A549 (cell line): ENCODE results near the gene ZBTB45.

ENCODE experiments used
- FOSB ChIP-seq: fragments of 250-450 bp; sonication (Bioruptor Pico); IDR thresholded peaks from 2 replicates; pipeline ENCODE4 v1.5.0; 2020; ENCODE audit warnings: mild to moderate bottlenecking, moderate library complexity
- MAX ChIP-seq: IDR thresholded peaks from 2 replicates; pipeline ENCODE4 v1.6.1; 2012
- NFE2L2 ChIP-seq: fragments of 150-350 bp; conservative IDR thresholded peaks from 2 replicates; pipeline ENCODE4 v1.6.1; 2014; ENCODE audit warnings: low read length
- TF ChIP-seq, protein P1 (sequence below): fragments of >200 bp; sonication (Bioruptor Twin); formaldehyde crosslinking; IDR thresholded peaks from 3 replicates; pipeline ENCODE4 v1.5.1; 2016

GRCh38 chr19:58498316-58499020 is 21.1 kb downstream of the ZBTB45 start:
- TF ChIP-seq, protein P1, sequence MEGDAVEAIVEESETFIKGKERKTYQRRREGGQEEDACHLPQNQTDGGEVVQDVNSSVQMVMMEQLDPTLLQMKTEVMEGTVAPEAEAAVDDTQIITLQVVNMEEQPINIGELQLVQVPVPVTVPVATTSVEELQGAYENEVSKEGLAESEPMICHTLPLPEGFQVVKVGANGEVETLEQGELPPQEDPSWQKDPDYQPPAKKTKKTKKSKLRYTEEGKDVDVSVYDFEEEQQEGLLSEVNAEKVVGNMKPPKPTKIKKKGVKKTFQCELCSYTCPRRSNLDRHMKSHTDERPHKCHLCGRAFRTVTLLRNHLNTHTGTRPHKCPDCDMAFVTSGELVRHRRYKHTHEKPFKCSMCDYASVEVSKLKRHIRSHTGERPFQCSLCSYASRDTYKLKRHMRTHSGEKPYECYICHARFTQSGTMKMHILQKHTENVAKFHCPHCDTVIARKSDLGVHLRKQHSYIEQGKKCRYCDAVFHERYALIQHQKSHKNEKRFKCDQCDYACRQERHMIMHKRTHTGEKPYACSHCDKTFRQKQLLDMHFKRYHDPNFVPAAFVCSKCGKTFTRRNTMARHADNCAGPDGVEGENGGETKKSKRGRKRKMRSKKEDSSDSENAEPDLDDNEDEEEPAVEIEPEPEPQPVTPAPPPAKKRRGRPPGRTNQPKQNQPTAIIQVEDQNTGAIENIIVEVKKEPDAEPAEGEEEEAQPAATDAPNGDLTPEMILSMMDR, result no peak
- TF ChIP-seq FOSB (CRISPR knock-in tag) (no peak), NFE2L2 (no peak), MAX (no peak)
